ENCODE results near the gene PRKN. TPM values are rescaled to one million over a fixed set of nuclear protein-coding genes. Genes with fewer than 3 reads are reported as not detected.
"Not testable (repeated sequence)": the region's sequence is repeated elsewhere in the genome, so short reads cannot be mapped to it uniquely, and the experiment has no call there.

Gene PRKN
- total and polyA plus RNA-seq, 2 donors (not counting 3 experiments of a cell fraction or from before 2014, with no cell fraction given), result 0.06 TPM; not detected in 1

- dilution Hi-C loops (cut with MboI; ENCODE audit: extremely low pct_ligation_motif_present, low sequenced_read_pairs) (no loop called here), intact Hi-C loops (cut with micrococcal nuclease) (no loop called here)
- Histone ChIP-seq H2AFZ (ENCODE audit: low read depth, low read length) (no peak overlapping the region), H3K27ac (ENCODE audit: insufficient read depth, low read depth, low read length) (no peak overlapping the region), H3K27me3 (ENCODE audit: control insufficient read depth in 2 of 2, insufficient read depth in 2 of 2, low read length in 2 of 2) (no peaks in the 10 kb centered on the region), H3K4me2 (ENCODE audit: insufficient read depth, low read length) (no peak overlapping the region), H3K9me1 (replicated peaks; ENCODE audit: control insufficient read depth, extremely low read depth, insufficient read depth, low read length) (no peaks in the 10 kb centered on the region), H3K4me3 (replicated peaks in 1 of 3; ENCODE audit: insufficient read depth in 1 of 3, low read depth in 1 of 3, low read length in 3 of 3) (no peak overlapping the region), H3K79me2 (ENCODE audit: control insufficient read depth, insufficient read depth, low read length) (no peaks in the 10 kb centered on the region), H3K9ac (replicated peaks; ENCODE audit: extremely low read depth, insufficient read depth, low read length) (no peak overlapping the region), H4K20me1 (replicated peaks; ENCODE audit: control insufficient read depth, extremely low read depth, insufficient read depth, low read length) (no peaks in the 10 kb centered on the region), H3K9me3 (replicated peaks; ENCODE audit: control insufficient read depth, insufficient read depth, low read length) (no peaks in the 10 kb centered on the region), H3K36me3 (ENCODE audit: control insufficient read depth in 2 of 2, extremely low read depth in 1 of 2, insufficient read depth in 2 of 2, low read length in 2 of 2) (no peaks in the 10 kb centered on the region), H3K4me1 (ENCODE audit: control insufficient read depth, extremely low read depth, insufficient read depth, low read length) (no peaks in the 10 kb centered on the region)
- TF ChIP-seq MYC (IDR thresholded peaks at IDR 0.05; ENCODE audit: low read depth, low read length), result no peak
- no peak for TF ChIP-seq EZH2 (IDR thresholded peaks at IDR 0.05; ENCODE audit: borderline replicate concordance, low read depth, low read length, severe bottlenecking)
- TF ChIP-seq POLR2AphosphoS5 (IDR thresholded peaks at IDR 0.05; ENCODE audit: insufficient read depth, low read depth, low read length), result no peak
- no peak for TF ChIP-seq CTCF (IDR thresholded peaks at IDR 0.05; ENCODE audit: extremely low read depth in 1 of 2, insufficient read depth in 1 of 2, low read depth in 1 of 2, low read length in 2 of 2)
- no peak for TF ChIP-seq JUN (IDR thresholded peaks at IDR 0.05; ENCODE audit: borderline replicate concordance, insufficient read depth, insufficient read length, low read depth)
- DNase-seq (ENCODE audit: low read depth, low spot score), result no peak
- BruUV-seq (replicated peaks), result no TSS peak
- ChIA-PET POLR2A (no interaction called here), CTCF (no interaction called here)
- no peak for FAIRE-seq
These were observed 901.1 kb downstream of the PRKN start for GRCh38 chr6:161826512-161826911.

GRCh38 chr6:161822204-161822603 is 905.4 kb downstream of the PRKN start:
- POLR2A ChIA-PET; dilution Hi-C loops (cut with MboI; ENCODE audit: extremely low pct_ligation_motif_present, low sequenced_read_pairs); DNase-seq (ENCODE audit: low read depth, low spot score); H3K4me1 ChIP-seq (ENCODE audit: control insufficient read depth, extremely low read depth, insufficient read depth, low read length); H2AFZ ChIP-seq (ENCODE audit: low read depth, low read length); BruUV-seq (replicated peaks); H3K4me3 ChIP-seq (replicated peaks in 1 of 3; ENCODE audit: insufficient read depth in 1 of 3, low read depth in 1 of 3, low read length in 3 of 3); H3K9me3 ChIP-seq (replicated peaks; ENCODE audit: control insufficient read depth, insufficient read depth, low read length); H3K9ac ChIP-seq (replicated peaks; ENCODE audit: extremely low read depth, insufficient read depth, low read length); H3K4me2 ChIP-seq (ENCODE audit: insufficient read depth, low read length); intact Hi-C loops (cut with micrococcal nuclease); H3K79me2 ChIP-seq (ENCODE audit: control insufficient read depth, insufficient read depth, low read length); CTCF ChIA-PET; H3K36me3 ChIP-seq (ENCODE audit: control insufficient read depth in 2 of 2, extremely low read depth in 1 of 2, insufficient read depth in 2 of 2, low read length in 2 of 2); H3K27ac ChIP-seq (ENCODE audit: insufficient read depth, low read depth, low read length); H3K27me3 ChIP-seq (ENCODE audit: control insufficient read depth in 2 of 2, insufficient read depth in 2 of 2, low read length in 2 of 2); FAIRE-seq; H4K20me1 ChIP-seq (replicated peaks; ENCODE audit: control insufficient read depth, extremely low read depth, insufficient read depth, low read length); H3K9me1 ChIP-seq (replicated peaks; ENCODE audit: control insufficient read depth, extremely low read depth, insufficient read depth, low read length): not testable (repeated sequence)

Measured in endothelial cell of umbilical vein (primary cell).